GM10248 (cell line): ENCODE data around the gene EXOC2.
"Not testable (repeated sequence)": the region's sequence is repeated elsewhere in the genome, so short reads cannot be mapped to it uniquely, and the experiment has no call there.

ENCODE experiments used
- CTCF ChIA-PET: fragments of 300-600 bp; sonication (Branson Sonifier 250); formaldehyde crosslinking; extraction: SDS; loops from one replicate; lab custom pipeline; 2021; ENCODE audit warnings: antibody characterized with exemption; lab: Yijun Ruan, JAX
- POLR2A ChIA-PET: fragments of 350-650 bp; sonication (Branson Sonifier 250); formaldehyde crosslinking; extraction: SDS; loops from one replicate; lab custom pipeline; 2020; ENCODE audit warnings: antibody characterized with exemption; lab: Yijun Ruan, JAX
- DNase-seq: peaks from one replicate; pipeline ENCODE4 v3.0.0; 2012; ENCODE audit errors: extremely low spot score
- CTCF ChIP-seq: IDR thresholded peaks from 2 replicates; pipeline ENCODE4 v1.5.1; 2012; ENCODE audit warnings: mild to moderate bottlenecking, low read depth; ENCODE audit errors: extremely low read depth, missing control alignments, control extremely low read depth

The EXOC2 gene

GRCh38 chr6:563863-564262, 129.1 kb downstream of the EXOC2 start:
- ChIA-PET CTCF (no interaction called here), POLR2A (no interaction called here)
- DNase-seq: no peak
- TF ChIP-seq CTCF: no peak

- TF ChIP-seq CTCF: no peak
- CTCF ChIA-PET: interaction anchor here (1.2 kb wide), 1 partner anchor 21 kb away, joined by 3 read pairs; no protein-coding TSS in a partner anchor
Observed at GRCh38 chr6:562052-562676, 130.8 kb downstream of the EXOC2 start.

GRCh38 chr6:561335-561734, 131.6 kb downstream of the EXOC2 start:
- CTCF ChIA-PET: interaction anchor here (1.0 kb wide), 1 partner anchor 8 kb away, joined by 3 read pairs; no protein-coding TSS in a partner anchor
- DNase-seq, POLR2A ChIA-PET: not testable (repeated sequence)

More at GRCh38 chr6:562052-562676, 130.8 kb downstream of the EXOC2 start:
- no peak for DNase-seq
- POLR2A ChIA-PET: no interaction called here

GRCh38 chr6:558959-559358, 134.0 kb downstream of the EXOC2 start:
- CTCF ChIA-PET: interaction anchor here (1.1 to 1.5 kb wide), 6 partner anchors 7 to 42 kb away, joined by 3 to 5 read pairs (median 3); no protein-coding TSS in a partner anchor
- TF ChIP-seq CTCF: no peak
- POLR2A ChIA-PET: no interaction called here
- no peak for DNase-seq

GRCh38 chr6:558089-558488, 134.8 kb downstream of the EXOC2 start:
- ChIA-PET CTCF (interaction anchor here (1.1 to 1.7 kb wide), 3 partner anchors 8 to 36 kb away, joined by 3 to 5 read pairs (median 5); no protein-coding TSS in a partner anchor), POLR2A (no interaction called here)
- DNase-seq: peak; percentile 30
- peak; percentile 29 for TF ChIP-seq CTCF

GRCh38 chr6:551829-552350, 141.0 kb downstream of the EXOC2 start:
- DNase-seq: no peak
- CTCF ChIA-PET: interaction anchor here (1.1 kb wide), 1 partner anchor 9 kb away, joined by 3 read pairs; no protein-coding TSS in a partner anchor
- TF ChIP-seq CTCF: no peak
- POLR2A ChIA-PET: no interaction called here

- peak; percentile 29 for DNase-seq
- TF ChIP-seq CTCF: peak; percentile 31
- ChIA-PET CTCF (interaction anchor here (1.0 to 1.4 kb wide), 3 partner anchors 8 to 62 kb away, joined by 3 to 5 read pairs (median 3); no protein-coding TSS in a partner anchor), POLR2A (no interaction called here)
Observed at GRCh38 chr6:551405-551804, 141.5 kb downstream of the EXOC2 start.
